Astrocyte (in vitro differentiated cells and primary cell): ENCODE data around the gene ODAPH.

Experiments used
- EZH2 ChIP-seq: IDR thresholded peaks from 2 replicates; pipeline ENCODE4 v1.6.1; 2012; ENCODE audit warnings: mild to moderate bottlenecking, low read length, inconsistent platforms; ENCODE audit not compliant: insufficient read depth
- TF ChIP-seq, protein P1 (sequence below): IDR thresholded peaks from 2 replicates; pipeline ENCODE4 v1.5.1; 2011; ENCODE audit warnings: low read depth, mild to moderate bottlenecking, inconsistent platforms, low read length, moderate library complexity; ENCODE audit not compliant: insufficient read depth

DNA sequence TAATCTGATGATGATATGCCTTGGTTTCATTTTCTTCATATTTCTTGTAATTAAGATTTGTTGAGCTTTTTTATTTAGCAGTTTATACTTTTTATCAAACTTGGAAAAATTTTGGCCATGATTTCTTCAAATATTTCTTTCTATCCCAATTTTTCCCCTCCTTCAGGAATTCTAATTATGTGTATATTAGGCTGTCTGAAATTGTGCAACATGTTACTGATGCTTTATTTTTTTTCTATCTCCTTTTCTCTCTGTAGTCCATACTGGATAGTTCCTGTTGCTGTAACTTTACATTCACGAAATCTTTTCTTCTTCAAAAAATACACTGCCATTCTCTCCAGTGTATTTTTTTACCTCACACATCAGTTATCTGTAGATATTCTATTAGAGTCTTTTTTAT lies 30.8 kb upstream of the ODAPH start:
- TF ChIP-seq, protein P1, sequence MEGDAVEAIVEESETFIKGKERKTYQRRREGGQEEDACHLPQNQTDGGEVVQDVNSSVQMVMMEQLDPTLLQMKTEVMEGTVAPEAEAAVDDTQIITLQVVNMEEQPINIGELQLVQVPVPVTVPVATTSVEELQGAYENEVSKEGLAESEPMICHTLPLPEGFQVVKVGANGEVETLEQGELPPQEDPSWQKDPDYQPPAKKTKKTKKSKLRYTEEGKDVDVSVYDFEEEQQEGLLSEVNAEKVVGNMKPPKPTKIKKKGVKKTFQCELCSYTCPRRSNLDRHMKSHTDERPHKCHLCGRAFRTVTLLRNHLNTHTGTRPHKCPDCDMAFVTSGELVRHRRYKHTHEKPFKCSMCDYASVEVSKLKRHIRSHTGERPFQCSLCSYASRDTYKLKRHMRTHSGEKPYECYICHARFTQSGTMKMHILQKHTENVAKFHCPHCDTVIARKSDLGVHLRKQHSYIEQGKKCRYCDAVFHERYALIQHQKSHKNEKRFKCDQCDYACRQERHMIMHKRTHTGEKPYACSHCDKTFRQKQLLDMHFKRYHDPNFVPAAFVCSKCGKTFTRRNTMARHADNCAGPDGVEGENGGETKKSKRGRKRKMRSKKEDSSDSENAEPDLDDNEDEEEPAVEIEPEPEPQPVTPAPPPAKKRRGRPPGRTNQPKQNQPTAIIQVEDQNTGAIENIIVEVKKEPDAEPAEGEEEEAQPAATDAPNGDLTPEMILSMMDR, result no peak
- no peak for TF ChIP-seq EZH2
